ENCODE results near the gene GSAP. TPM values are rescaled to one million over a fixed set of nuclear protein-coding genes. Genes with fewer than 3 reads are reported as not detected.

Gene GSAP
- total RNA-seq, 1 donor from 2014 or later = 9.9 TPM

- Mint-ChIP-seq H3K9me3 (ENCODE audit: low read depth) (peaks cover 17% of the 10 kb centered on the region), H3K27me3 (no peaks in the 10 kb centered on the region), H3K27ac (no peak overlapping the region), H3K4me3 (ENCODE audit: low read depth) (no peak overlapping the region), H3K4me1 (ENCODE audit: low read depth) (no peaks in the 10 kb centered on the region), H3K36me3 (ENCODE audit: insufficient read depth) (peaks cover 23% of the 10 kb centered on the region)
- DNase-seq (ENCODE audit: low spot score, unreplicated experiment) = no peak
- peak; percentile 26 for TF ChIP-seq CTCF (IDR thresholded peaks at IDR 0.05; ENCODE audit: unreplicated experiment)
These were observed 123.1 kb downstream of the GSAP start for GRCh38 chr7:77293046-77293445.

DNA sequence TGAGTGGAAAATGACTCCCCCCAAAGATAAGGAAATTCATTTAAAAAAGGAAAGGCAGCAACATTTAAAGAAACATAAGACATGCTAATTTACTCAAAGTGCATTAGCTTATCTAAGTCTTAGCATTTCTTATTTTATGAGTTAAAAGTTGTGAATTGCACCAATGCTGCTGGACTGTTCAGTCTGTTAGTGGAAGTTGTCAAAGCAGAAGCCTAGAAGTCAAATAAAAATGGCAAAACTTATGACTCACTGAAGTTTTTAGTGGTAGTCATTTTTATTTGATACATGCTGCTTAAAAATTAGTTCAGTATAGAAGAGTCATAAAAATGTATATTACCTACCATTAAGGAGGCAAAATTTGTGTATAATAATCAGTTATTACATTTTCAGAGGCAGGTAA, 125.7 kb downstream of the GSAP start:
- H3K36me3 Mint-ChIP-seq (ENCODE audit: insufficient read depth) = peaks cover 15% of the 10 kb centered on the region
- no peak for DNase-seq (ENCODE audit: low spot score, unreplicated experiment)
- H3K4me3 Mint-ChIP-seq (ENCODE audit: low read depth) = no peak overlapping the region
- TF ChIP-seq CTCF (IDR thresholded peaks at IDR 0.05; ENCODE audit: unreplicated experiment) = no peak
- no peak overlapping the region for H3K27ac Mint-ChIP-seq
- H3K27me3 Mint-ChIP-seq = no peaks in the 10 kb centered on the region
- no peaks in the 10 kb centered on the region for H3K4me1 Mint-ChIP-seq (ENCODE audit: low read depth)
- H3K9me3 Mint-ChIP-seq (ENCODE audit: low read depth) = peaks cover under 1% of the 10 kb centered on the region

DNA sequence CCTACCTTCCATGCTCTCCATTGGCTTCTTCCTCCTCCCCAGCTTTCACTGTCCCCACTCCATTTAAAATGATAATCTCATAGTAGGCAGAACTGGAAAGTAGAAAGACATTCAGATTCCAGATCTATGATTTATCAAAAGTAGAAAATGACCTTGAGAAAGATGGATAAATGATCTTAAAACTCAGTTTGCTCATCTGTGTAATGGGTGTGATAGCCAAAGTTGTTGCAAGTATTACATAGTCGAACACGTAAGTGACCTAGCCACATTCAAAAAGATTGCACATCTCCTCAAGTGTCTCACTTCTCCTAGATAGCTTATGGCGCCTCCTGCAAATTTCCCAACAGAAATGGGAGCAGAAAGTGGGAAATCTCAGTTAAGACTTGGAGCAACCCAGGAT, 126.8 kb downstream of the GSAP start:
- no peak overlapping the region for H3K27ac Mint-ChIP-seq
- no peaks in the 10 kb centered on the region for H3K9me3 Mint-ChIP-seq (ENCODE audit: low read depth)
- TF ChIP-seq CTCF (IDR thresholded peaks at IDR 0.05; ENCODE audit: unreplicated experiment) = no peak
- no peak for DNase-seq (ENCODE audit: low spot score, unreplicated experiment)
- H3K4me3 Mint-ChIP-seq (ENCODE audit: low read depth) = no peak overlapping the region
- H3K4me1 Mint-ChIP-seq (ENCODE audit: low read depth) = no peaks in the 10 kb centered on the region
- no peaks in the 10 kb centered on the region for H3K27me3 Mint-ChIP-seq
- H3K36me3 Mint-ChIP-seq (ENCODE audit: insufficient read depth) = peaks cover 15% of the 10 kb centered on the region

DNA sequence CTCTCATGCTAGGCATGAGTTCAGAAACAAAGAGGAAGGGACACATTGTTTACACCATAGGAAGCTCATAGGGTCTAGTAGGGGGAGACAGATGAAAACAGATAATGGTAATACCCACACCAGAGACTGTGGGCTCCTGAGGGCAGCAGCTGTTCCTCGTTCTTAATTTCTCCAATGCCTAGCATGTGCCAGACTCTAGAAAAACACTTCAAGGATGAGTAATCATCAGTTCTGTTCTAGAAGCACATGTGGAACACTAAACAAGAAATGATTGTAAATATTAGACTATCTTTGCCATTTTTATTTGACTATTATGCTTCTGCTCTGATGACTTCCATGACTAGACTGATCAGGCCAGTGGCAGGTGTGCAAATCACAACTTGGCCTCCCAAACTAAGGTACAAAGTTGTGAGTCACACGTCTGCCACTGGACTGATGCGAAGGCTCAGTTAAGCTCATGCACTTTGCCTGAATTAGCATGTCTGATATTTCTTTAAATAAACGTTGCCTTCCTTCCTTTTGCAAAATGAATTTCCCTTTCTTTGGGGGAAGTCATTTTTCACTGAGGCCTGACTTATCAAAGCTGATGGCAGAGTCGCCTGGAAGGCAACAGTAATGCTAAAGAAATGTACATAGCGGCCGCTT, 127.4 kb downstream of the GSAP start:
- Mint-ChIP-seq H3K4me3 (ENCODE audit: low read depth) (no peak overlapping the region), H3K27me3 (no peaks in the 10 kb centered on the region), H3K36me3 (ENCODE audit: insufficient read depth) (peaks cover 15% of the 10 kb centered on the region), H3K4me1 (ENCODE audit: low read depth) (no peaks in the 10 kb centered on the region), H3K9me3 (ENCODE audit: low read depth) (no peaks in the 10 kb centered on the region), H3K27ac (no peak overlapping the region)
- no peak for TF ChIP-seq CTCF (IDR thresholded peaks at IDR 0.05; ENCODE audit: unreplicated experiment)
- DNase-seq (ENCODE audit: low spot score, unreplicated experiment) = no peak

- TF ChIP-seq CTCF (IDR thresholded peaks at IDR 0.05; ENCODE audit: unreplicated experiment) = no peak
- no peak overlapping the region for H3K27ac Mint-ChIP-seq
- peaks cover 15% of the 10 kb centered on the region for H3K36me3 Mint-ChIP-seq (ENCODE audit: insufficient read depth)
- no peaks in the 10 kb centered on the region for H3K27me3 Mint-ChIP-seq
- H3K4me1 Mint-ChIP-seq (ENCODE audit: low read depth) = peaks cover 3% of the 10 kb centered on the region
- no peak overlapping the region for H3K4me3 Mint-ChIP-seq (ENCODE audit: low read depth)
- H3K9me3 Mint-ChIP-seq (ENCODE audit: low read depth) = no peaks in the 10 kb centered on the region
- DNase-seq (ENCODE audit: low spot score, unreplicated experiment) = no peak
These were observed 131.5 kb downstream of the GSAP start for GRCh38 chr7:77284616-77285015.

All from progenitor cell of endocrine pancreas (in vitro differentiated cells).